ENCODE measurements around the gene FOXP1. TPM values are rescaled to one million over a fixed set of nuclear protein-coding genes. Genes with fewer than 3 reads are reported as not detected.
"Not testable (repeated sequence)": the region's sequence is repeated elsewhere in the genome, so short reads cannot be mapped to it uniquely, and the experiment has no call there.

FOXP1 gene
- total RNA-seq, 1 experiment from 2014 or later = 24.7 TPM

GRCh38 chr3:70990185-70990584 is 593.3 kb downstream of the FOXP1 start:
- H3K36me3 ChIP-seq (replicated peaks; ENCODE audit: control insufficient read depth, insufficient read depth, low read length) = 0 out of 2 replicates have a peak, but pooled peaks cover 1% of the 10 kb centered on the region
- H3K4me3 ChIP-seq (ENCODE audit: insufficient read depth, low read depth, low read length) = no peak overlapping the region
- no peaks in the 10 kb centered on the region for H3K27me3 ChIP-seq (ENCODE audit: control insufficient read depth, insufficient read depth, low read length)
- DNase-seq = no peak

DNA sequence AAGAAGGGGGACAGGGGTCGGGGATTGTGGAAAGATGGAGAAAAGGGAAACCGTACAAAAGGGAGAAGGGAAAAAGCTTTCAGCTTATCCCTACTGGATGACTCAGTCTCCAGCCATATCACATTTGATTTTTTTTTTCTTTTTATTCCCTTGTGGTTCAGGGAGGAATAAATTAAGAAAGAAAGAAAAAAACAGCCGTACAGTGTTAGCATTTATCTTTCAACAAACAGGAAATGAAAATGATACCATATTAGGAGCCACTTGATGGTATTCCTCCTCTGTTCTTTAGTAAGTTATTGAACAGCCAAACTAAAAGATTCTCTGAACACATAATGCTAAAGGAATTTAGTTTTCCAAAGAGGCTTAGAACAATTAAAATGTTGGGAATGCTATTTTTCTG is 594.4 kb downstream of the FOXP1 start:
- H3K36me3 ChIP-seq (replicated peaks; ENCODE audit: control insufficient read depth, insufficient read depth, low read length) = 0 out of 2 replicates have a peak, but pooled peaks cover 1% of the 10 kb centered on the region
- no peak overlapping the region for H3K4me3 ChIP-seq (ENCODE audit: insufficient read depth, low read depth, low read length)
- DNase-seq = no peak
- no peaks in the 10 kb centered on the region for H3K27me3 ChIP-seq (ENCODE audit: control insufficient read depth, insufficient read depth, low read length)

DNA sequence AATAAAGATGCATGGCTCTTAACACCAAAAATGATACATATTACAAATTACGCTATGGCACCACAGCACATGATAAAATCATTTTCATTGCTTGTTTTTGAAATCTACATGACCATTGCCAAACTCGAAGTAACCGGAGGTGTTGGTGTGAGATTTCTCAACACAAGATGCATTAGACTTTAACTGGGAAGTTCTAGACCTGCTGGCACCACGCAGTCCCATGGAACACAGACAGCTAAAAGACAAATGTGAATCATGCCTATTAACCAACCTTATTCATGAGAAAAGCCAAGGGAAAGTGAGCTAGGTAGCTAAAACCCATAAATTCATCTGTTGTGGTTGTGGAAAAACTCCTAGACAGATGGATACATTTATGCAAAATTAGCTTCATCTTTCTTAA is 595.4 kb downstream of the FOXP1 start:
- H3K4me3 ChIP-seq (ENCODE audit: insufficient read depth, low read depth, low read length) = no peak overlapping the region
- DNase-seq = no peak
- no peaks in the 10 kb centered on the region for H3K27me3 ChIP-seq (ENCODE audit: control insufficient read depth, insufficient read depth, low read length)
- 0 out of 2 replicates have a peak, but pooled peaks cover 1% of the 10 kb centered on the region for H3K36me3 ChIP-seq (replicated peaks; ENCODE audit: control insufficient read depth, insufficient read depth, low read length)

- Histone ChIP-seq H3K36me3 (replicated peaks; ENCODE audit: control insufficient read depth, insufficient read depth, low read length) (0 out of 2 replicates have a peak, but pooled peaks cover 1% of the 10 kb centered on the region), H3K4me3 (ENCODE audit: insufficient read depth, low read depth, low read length) (no peak overlapping the region), H3K27me3 (ENCODE audit: control insufficient read depth, insufficient read depth, low read length) (no peaks in the 10 kb centered on the region)
- no peak for DNase-seq
Observed at GRCh38 chr3:70985572-70985971, 598.0 kb downstream of the FOXP1 start.

DNA sequence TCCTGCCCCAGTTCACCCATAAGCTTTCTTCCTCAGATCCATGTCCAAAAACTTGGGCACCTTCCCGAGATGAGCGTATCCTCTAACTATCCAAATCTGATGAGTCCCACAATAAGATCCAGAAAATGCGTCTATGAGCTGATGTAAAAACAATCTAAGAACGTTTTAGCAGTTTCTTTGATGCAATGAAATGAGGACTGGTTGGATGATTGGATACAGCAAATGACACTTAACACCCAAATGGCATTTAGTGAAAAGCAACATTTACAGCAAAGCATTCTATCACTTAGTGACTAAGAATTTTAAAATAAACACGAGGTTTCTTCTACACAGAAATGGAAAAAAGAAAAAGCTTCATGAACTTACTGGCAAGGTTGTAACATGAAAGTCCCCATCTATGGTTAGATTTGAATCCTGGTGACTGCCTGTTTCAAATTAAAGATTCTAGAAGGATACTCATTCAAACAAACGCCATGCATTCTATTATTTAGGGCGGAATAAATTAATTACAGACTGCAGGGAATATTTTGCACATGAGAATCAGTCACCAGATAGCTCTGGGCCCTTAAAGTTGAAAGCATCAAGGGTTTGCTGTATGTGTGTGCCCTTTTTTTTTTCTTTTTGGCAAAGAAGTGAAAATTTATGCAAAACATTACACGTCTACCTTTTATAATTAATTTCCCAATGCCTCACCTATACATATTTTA is 598.6 kb downstream of the FOXP1 start:
- H3K27me3 ChIP-seq (ENCODE audit: control insufficient read depth, insufficient read depth, low read length) = no peaks in the 10 kb centered on the region
- no peak overlapping the region for H3K4me3 ChIP-seq (ENCODE audit: insufficient read depth, low read depth, low read length)
- 0 out of 2 replicates have a peak, but pooled peaks cover 1% of the 10 kb centered on the region for H3K36me3 ChIP-seq (replicated peaks; ENCODE audit: control insufficient read depth, insufficient read depth, low read length)
- DNase-seq = no peak

- no peak overlapping the region for H3K4me3 ChIP-seq (ENCODE audit: insufficient read depth, low read depth, low read length)
- no peak for DNase-seq
- no peaks in the 10 kb centered on the region for H3K27me3 ChIP-seq (ENCODE audit: control insufficient read depth, insufficient read depth, low read length)
- H3K36me3 ChIP-seq (replicated peaks; ENCODE audit: control insufficient read depth, insufficient read depth, low read length) = peaks cover 1% of the 10 kb centered on the region; the same call in 1 of the 2 replicates
Observed at GRCh38 chr3:70982700-70983140, 600.8 kb downstream of the FOXP1 start.

DNA sequence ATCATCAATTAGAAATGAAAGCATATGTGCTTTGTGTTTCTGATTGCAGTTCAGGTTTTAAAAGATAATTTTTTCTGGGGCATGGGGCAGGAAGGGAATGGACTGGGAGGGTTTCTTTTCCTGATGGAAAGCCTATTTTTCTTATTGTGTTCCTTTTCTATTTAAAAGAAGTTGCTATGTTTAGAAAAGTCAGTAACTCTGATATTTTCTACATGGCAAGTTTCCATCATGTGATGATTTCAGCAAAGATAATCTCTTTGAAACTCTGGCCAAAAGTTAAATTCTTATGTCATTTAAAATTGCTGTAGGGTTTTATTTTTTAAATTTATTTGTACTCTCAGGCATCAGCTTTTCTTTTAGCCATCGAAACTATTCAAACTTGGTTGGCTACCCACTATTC is 601.2 kb downstream of the FOXP1 start:
- H3K36me3 ChIP-seq (replicated peaks; ENCODE audit: control insufficient read depth, insufficient read depth, low read length) = no peaks in the 10 kb centered on the region; the same call in 1 of the 2 replicates
- H3K4me3 ChIP-seq (ENCODE audit: insufficient read depth, low read depth, low read length) = no peak overlapping the region
- DNase-seq = no peak

DNA sequence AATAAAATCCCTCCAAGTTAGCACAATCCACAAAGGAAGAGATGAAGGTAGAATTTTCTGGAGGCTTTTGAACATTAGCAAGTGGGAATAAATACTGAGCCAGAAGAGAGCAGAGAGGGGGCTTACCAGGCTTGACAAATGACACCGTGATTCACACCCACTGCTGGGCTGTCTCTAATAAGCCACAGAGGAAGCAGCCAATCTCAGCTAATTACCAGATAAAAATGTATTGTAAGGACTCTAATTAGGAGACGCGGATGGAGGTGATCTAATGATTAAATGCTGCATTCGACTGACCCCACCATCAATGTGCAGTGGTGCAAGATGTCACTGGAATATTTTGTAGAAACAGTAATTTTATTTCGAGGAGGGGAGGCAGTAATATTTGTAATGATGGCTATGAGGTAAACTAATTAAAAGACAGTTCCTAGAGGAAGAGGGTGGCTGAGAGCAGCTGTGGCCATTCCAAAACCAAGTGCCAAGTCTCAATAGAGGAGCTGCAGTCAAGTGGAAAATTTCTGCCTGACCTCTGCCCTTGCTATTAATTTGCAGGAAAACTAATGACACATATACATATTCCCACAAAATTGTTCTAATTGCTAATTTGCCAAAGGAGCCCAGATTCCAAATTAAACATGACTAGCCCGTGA is 602.2 kb downstream of the FOXP1 start:
- no peak for DNase-seq
- Histone ChIP-seq H3K4me3 (ENCODE audit: insufficient read depth, low read depth, low read length) (no peak overlapping the region), H3K27me3 (ENCODE audit: control insufficient read depth, insufficient read depth, low read length) (no peaks in the 10 kb centered on the region), H3K36me3 (replicated peaks; ENCODE audit: control insufficient read depth, insufficient read depth, low read length) (no peaks in the 10 kb centered on the region; the same call in 1 of the 2 replicates)

More for the DNA sequence above, 601.2 kb downstream of the FOXP1 start:
- H3K27me3 ChIP-seq (ENCODE audit: control insufficient read depth, insufficient read depth, low read length) = no peaks in the 10 kb centered on the region

GRCh38 chr3:70980646-70981170 is 602.8 kb downstream of the FOXP1 start:
- no peak for DNase-seq
- Histone ChIP-seq H3K36me3 (replicated peaks; ENCODE audit: control insufficient read depth, insufficient read depth, low read length) (no peaks in the 10 kb centered on the region; the same call in 1 of the 2 replicates), H3K4me3 (ENCODE audit: insufficient read depth, low read depth, low read length) (no peak overlapping the region), H3K27me3 (ENCODE audit: control insufficient read depth, insufficient read depth, low read length) (no peaks in the 10 kb centered on the region)

- no peak overlapping the region for H3K4me3 ChIP-seq (ENCODE audit: insufficient read depth, low read depth, low read length)
- no peaks in the 10 kb centered on the region for H3K27me3 ChIP-seq (ENCODE audit: control insufficient read depth, insufficient read depth, low read length)
- no peaks in the 10 kb centered on the region; the same call in 1 of the 2 replicates for H3K36me3 ChIP-seq (replicated peaks; ENCODE audit: control insufficient read depth, insufficient read depth, low read length)
- no peak for DNase-seq
Observed at GRCh38 chr3:70979983-70980645, 603.4 kb downstream of the FOXP1 start.

- Histone ChIP-seq H3K4me3 (ENCODE audit: insufficient read depth, low read depth, low read length) (no peak overlapping the region), H3K27me3 (ENCODE audit: control insufficient read depth, insufficient read depth, low read length) (no peaks in the 10 kb centered on the region), H3K36me3 (replicated peaks; ENCODE audit: control insufficient read depth, insufficient read depth, low read length) (no peaks in the 10 kb centered on the region; the same call in 1 of the 2 replicates)
- no peak for DNase-seq
Observed at GRCh38 chr3:70977712-70978111, 605.8 kb downstream of the FOXP1 start.

GRCh38 chr3:70975981-70976380 is 607.5 kb downstream of the FOXP1 start:
- H3K4me3 ChIP-seq (ENCODE audit: insufficient read depth, low read depth, low read length); H3K27me3 ChIP-seq (ENCODE audit: control insufficient read depth, insufficient read depth, low read length); DNase-seq; H3K36me3 ChIP-seq (replicated peaks; ENCODE audit: control insufficient read depth, insufficient read depth, low read length): not testable (repeated sequence)

- H3K4me3 ChIP-seq (ENCODE audit: insufficient read depth, low read depth, low read length) = no peak overlapping the region
- no peaks in the 10 kb centered on the region for H3K27me3 ChIP-seq (ENCODE audit: control insufficient read depth, insufficient read depth, low read length)
- H3K36me3 ChIP-seq (replicated peaks; ENCODE audit: control insufficient read depth, insufficient read depth, low read length) = no peaks in the 10 kb centered on the region; the same call in 1 of the 2 replicates
- no peak for DNase-seq
Observed at GRCh38 chr3:70974747-70975146, 608.8 kb downstream of the FOXP1 start.

DNA sequence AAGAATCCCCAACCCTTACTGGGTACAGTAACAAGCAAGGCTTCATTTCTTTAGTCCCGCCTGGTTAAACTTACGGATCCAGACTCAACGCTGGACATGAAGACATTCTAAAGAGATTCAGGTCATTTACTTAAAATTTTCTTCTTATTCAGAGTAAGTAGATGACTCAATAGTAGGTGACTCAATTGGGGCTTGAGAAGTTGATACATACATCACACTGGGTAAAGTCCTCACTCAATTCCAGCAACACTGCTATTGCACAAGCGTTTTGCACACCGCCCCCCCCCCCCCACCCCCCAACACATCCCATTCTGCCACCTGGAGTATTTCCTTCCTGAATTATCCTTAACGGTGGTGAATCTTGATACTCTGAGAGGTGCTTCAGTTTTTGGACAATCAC is 610.0 kb downstream of the FOXP1 start:
- no peak for DNase-seq
- no peaks in the 10 kb centered on the region for H3K27me3 ChIP-seq (ENCODE audit: control insufficient read depth, insufficient read depth, low read length)
- no peak overlapping the region for H3K4me3 ChIP-seq (ENCODE audit: insufficient read depth, low read depth, low read length)
- H3K36me3 ChIP-seq (replicated peaks; ENCODE audit: control insufficient read depth, insufficient read depth, low read length) = no peaks in the 10 kb centered on the region; the same call in 1 of the 2 replicates

All from H7 (cell line).